Neural progenitor cell (in vitro differentiated cells): ENCODE measurements around the gene PSMB3. TPM values are rescaled to one million over a fixed set of nuclear protein-coding genes. Genes with fewer than 3 reads are reported as not detected.
"Not testable (repeated sequence)": the region's sequence is repeated elsewhere in the genome, so short reads cannot be mapped to it uniquely, and the experiment has no call there.

Experiments
- DNase-seq: peaks from one replicate; pipeline ENCODE4 v3.0.0-alpha.2; 2016; ENCODE audit warnings: low spot score
- H2AFZ ChIP-seq: fragments of 200-600 bp; sonication (generic); replicated peaks from 2 replicates; pipeline ENCODE4 v1.6.1; 2016; ENCODE audit warnings: antibody characterized with exemption
- H3F3A ChIP-seq: fragments of 200-600 bp; sonication (generic); 2 replicates; pipeline ENCODE4 v1.6.1; 2016; ENCODE audit warnings: antibody characterized with exemption, low read depth
- H3K27ac ChIP-seq: fragments of 200-600 bp; sonication (generic); 2 replicates; pipeline ENCODE4 v1.5.1; 2016; ENCODE audit warnings: mild to moderate bottlenecking
- H3K27me3 ChIP-seq: fragments of 200-600 bp; sonication (generic); 2 replicates; pipeline ENCODE4 v1.6.1; 2016; ENCODE audit warnings: mild to moderate bottlenecking, moderate library complexity
- H3K36me3 ChIP-seq: fragments of 200-600 bp; sonication (generic); 2 replicates; pipeline ENCODE4 v1.5.1; 2016
- H3K4me1 ChIP-seq: fragments of 200-600 bp; sonication (generic); 2 replicates; pipeline ENCODE4 v1.6.1; 2016; ENCODE audit warnings: mixed run types
- H3K4me2 ChIP-seq: fragments of 200-600 bp; sonication (generic); 2 replicates; pipeline ENCODE4 v1.6.1; 2016
- H3K4me3 ChIP-seq: fragments of 200-600 bp; sonication (generic); 2 replicates; pipeline ENCODE4 v1.5.1; 2016
- H3K79me2 ChIP-seq: fragments of 200-600 bp; sonication (generic); 2 replicates; pipeline ENCODE4 v1.6.1; 2016; ENCODE audit warnings: low read depth
- H3K9ac ChIP-seq: fragments of 200-600 bp; sonication (generic); 2 replicates; pipeline ENCODE4 v1.6.1; 2016
- H3K9me3 ChIP-seq: fragments of 200-600 bp; sonication (generic); 2 replicates; pipeline ENCODE4 v1.5.1; 2016; ENCODE audit warnings: low read depth
- H4K20me1 ChIP-seq: fragments of 200-600 bp; sonication (generic); 2 replicates; pipeline ENCODE4 v1.6.1; 2016; ENCODE audit warnings: low read depth
- H3K27ac Mint-ChIP-seq: 3 replicates; pipeline ENCODE4 v1.8.0; 2021; ENCODE audit warnings: mixed read lengths
- H3K27me3 Mint-ChIP-seq: 2 replicates; pipeline ENCODE4 v1.8.0; 2022; ENCODE audit warnings: low read depth, mild to moderate bottlenecking, inconsistent platforms, moderate library complexity, mixed read lengths; ENCODE audit not compliant: insufficient read depth
- H3K36me3 Mint-ChIP-seq: 3 replicates; pipeline ENCODE4 v1.8.0; 2021; ENCODE audit warnings: mixed read lengths
- H3K4me1 Mint-ChIP-seq: 3 replicates; pipeline ENCODE4 v1.8.0; 2021; ENCODE audit warnings: mixed read lengths
- H3K4me3 Mint-ChIP-seq: 3 replicates; pipeline ENCODE4 v1.8.0; 2021; ENCODE audit warnings: mild to moderate bottlenecking, moderate library complexity, mixed read lengths
- H3K9me3 Mint-ChIP-seq: 3 replicates; pipeline ENCODE4 v1.8.0; 2020; ENCODE audit warnings: mixed read lengths
- EZH2 ChIP-seq: fragments of 200-600 bp; sonication (generic); IDR thresholded peaks from 2 replicates; pipeline ENCODE4 v1.6.1; 2017; ENCODE audit warnings: antibody characterized with exemption, mild to moderate bottlenecking, moderate library complexity
- EZH2phosphoT487 ChIP-seq: fragments of 200-600 bp; sonication (generic); IDR thresholded peaks from 2 replicates; pipeline ENCODE4 v1.6.1; 2017; ENCODE audit warnings: antibody characterized with exemption
- total RNA-seq: library from RNA; depleted of rRNA; stranded (reverse); fragments of >200 nt; gene quantifications from 2 replicates; pipeline ENCODE4 v1.2.3, GENCODE V29; 2015; ENCODE audit warnings: low replicate concordance
- TF ChIP-seq, protein P1 (sequence below): fragments of 200-600 bp; sonication (generic); IDR thresholded peaks from 2 replicates; pipeline ENCODE4 v1.5.1; 2017; ENCODE audit warnings: antibody characterized with exemption, mild to moderate bottlenecking

The PSMB3 gene
- total RNA-seq, 1 donor from 2014 or later: 127 TPM

DNA sequence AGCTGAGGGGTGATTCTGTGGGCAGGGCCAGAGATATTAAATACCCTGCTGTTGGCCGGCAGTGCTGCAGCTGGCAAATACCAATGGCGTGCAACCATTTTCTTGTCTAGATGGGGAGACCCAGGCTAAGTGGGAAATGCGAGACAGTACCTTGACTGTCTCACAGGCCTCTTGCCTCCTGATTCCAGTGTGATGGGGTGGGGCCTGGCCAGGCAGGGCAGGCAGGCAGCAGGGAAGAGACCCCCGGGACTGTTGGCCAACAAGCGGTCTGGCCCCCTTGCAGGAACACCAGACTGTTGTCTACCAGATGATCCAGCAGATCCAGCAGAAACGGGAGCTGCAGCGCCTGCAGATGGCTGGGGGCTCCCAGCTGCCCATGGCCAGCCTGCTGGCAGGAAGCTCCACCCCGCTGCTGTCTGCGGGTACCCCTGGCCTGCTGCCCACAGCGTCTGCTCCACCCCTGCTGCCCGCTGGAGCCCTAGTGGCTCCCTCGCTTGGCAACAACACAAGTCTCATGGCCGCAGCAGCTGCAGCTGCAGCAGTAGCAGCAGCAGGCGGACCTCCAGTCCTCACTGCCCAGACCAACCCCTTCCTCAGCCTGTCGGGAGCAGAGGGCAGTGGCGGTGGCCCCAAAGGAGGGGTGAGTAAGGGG is 28.1 kb upstream of the PSMB3 start:
- Histone ChIP-seq H3K9me3 (no peaks in the 10 kb centered on the region), H4K20me1 (peaks cover 25% of the 10 kb centered on the region), H3F3A (peaks cover 21% of the 10 kb centered on the region), H3K27ac (no peak overlapping the region), H3K4me2 (no peak overlapping the region), H3K36me3 (no peaks in the 10 kb centered on the region), H3K27me3 (peaks cover 36% of the 10 kb centered on the region), H2AFZ (no peak overlapping the region), H3K9ac (no peak overlapping the region), H3K4me3 (no peak overlapping the region), H3K79me2 (no peaks in the 10 kb centered on the region), H3K4me1 (peaks cover 7% of the 10 kb centered on the region)
- peaks cover 14% of the 10 kb centered on the region for H3K36me3 Mint-ChIP-seq
- H3K27me3 Mint-ChIP-seq: peaks cover 5% of the 10 kb centered on the region
- no peak for DNase-seq
- no peak overlapping the region for H3K4me3 Mint-ChIP-seq
- peaks cover 23% of the 10 kb centered on the region for H3K4me1 Mint-ChIP-seq
- no peak for TF ChIP-seq EZH2
- TF ChIP-seq, protein P1, sequence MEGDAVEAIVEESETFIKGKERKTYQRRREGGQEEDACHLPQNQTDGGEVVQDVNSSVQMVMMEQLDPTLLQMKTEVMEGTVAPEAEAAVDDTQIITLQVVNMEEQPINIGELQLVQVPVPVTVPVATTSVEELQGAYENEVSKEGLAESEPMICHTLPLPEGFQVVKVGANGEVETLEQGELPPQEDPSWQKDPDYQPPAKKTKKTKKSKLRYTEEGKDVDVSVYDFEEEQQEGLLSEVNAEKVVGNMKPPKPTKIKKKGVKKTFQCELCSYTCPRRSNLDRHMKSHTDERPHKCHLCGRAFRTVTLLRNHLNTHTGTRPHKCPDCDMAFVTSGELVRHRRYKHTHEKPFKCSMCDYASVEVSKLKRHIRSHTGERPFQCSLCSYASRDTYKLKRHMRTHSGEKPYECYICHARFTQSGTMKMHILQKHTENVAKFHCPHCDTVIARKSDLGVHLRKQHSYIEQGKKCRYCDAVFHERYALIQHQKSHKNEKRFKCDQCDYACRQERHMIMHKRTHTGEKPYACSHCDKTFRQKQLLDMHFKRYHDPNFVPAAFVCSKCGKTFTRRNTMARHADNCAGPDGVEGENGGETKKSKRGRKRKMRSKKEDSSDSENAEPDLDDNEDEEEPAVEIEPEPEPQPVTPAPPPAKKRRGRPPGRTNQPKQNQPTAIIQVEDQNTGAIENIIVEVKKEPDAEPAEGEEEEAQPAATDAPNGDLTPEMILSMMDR: no peak
- no peak for TF ChIP-seq EZH2phosphoT487
- no peaks in the 10 kb centered on the region for H3K9me3 Mint-ChIP-seq
- H3K27ac Mint-ChIP-seq: no peak overlapping the region

GRCh38 chr17:38725066-38725465 is 27.5 kb upstream of the PSMB3 start:
- Histone ChIP-seq H3K9me3 (no peaks in the 10 kb centered on the region), H3K4me1 (peaks cover 5% of the 10 kb centered on the region), H4K20me1 (peaks cover 20% of the 10 kb centered on the region), H3K9ac (no peak overlapping the region), H3F3A (peaks cover 23% of the 10 kb centered on the region), H3K4me2 (no peak overlapping the region), H3K79me2 (no peaks in the 10 kb centered on the region), H2AFZ (no peak overlapping the region), H3K27ac (no peak overlapping the region), H3K27me3 (peaks cover 34% of the 10 kb centered on the region), H3K4me3 (no peak overlapping the region), H3K36me3 (no peaks in the 10 kb centered on the region)
- no peak for TF ChIP-seq EZH2phosphoT487
- TF ChIP-seq EZH2: no peak
- TF ChIP-seq, protein P1: no peak
- Mint-ChIP-seq H3K9me3 (no peaks in the 10 kb centered on the region), H3K36me3 (peaks cover 14% of the 10 kb centered on the region), H3K4me3 (no peak overlapping the region), H3K4me1 (peaks cover 23% of the 10 kb centered on the region), H3K27me3 (peaks cover 3% of the 10 kb centered on the region), H3K27ac (no peak overlapping the region)
- DNase-seq: no peak

DNA sequence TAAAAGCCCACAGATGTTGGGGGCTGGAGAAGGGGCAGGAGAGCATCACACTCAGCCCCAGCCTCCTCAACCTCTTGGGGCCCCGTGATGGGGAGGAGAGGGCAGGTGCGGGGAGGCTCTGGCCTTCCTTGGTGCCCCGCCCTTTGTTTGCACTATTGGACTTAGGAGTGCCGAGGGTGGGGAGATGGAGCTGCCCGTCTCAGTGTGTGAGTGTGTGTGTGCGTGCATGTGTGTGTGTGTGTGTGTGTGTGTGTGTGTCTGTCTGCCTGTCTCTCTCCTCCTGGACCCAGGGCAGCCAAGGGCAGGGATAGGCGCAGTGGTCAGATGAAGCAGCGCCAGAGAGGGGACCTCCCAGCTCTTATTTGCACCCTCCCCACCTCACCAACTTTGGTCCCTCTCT is 26.4 kb upstream of the PSMB3 start:
- not testable (repeated sequence) for H3K4me2 ChIP-seq, H3K79me2 ChIP-seq, H3K9me3 ChIP-seq, H3K27me3 Mint-ChIP-seq, H3K4me3 ChIP-seq, H3K9me3 Mint-ChIP-seq, H3K4me1 ChIP-seq, H3K27ac ChIP-seq, H3K9ac ChIP-seq, H3K36me3 ChIP-seq, H2AFZ ChIP-seq, DNase-seq, H3K4me3 Mint-ChIP-seq
- peaks cover 21% of the 10 kb centered on the region for H4K20me1 ChIP-seq
- H3K36me3 Mint-ChIP-seq: peaks cover 11% of the 10 kb centered on the region
- peaks cover 23% of the 10 kb centered on the region for H3F3A ChIP-seq
- H3K4me1 Mint-ChIP-seq: peaks cover 20% of the 10 kb centered on the region
- H3K27ac Mint-ChIP-seq: peak overlapping the region; percentile 87
- peaks cover 23% of the 10 kb centered on the region for H3K27me3 ChIP-seq

DNA sequence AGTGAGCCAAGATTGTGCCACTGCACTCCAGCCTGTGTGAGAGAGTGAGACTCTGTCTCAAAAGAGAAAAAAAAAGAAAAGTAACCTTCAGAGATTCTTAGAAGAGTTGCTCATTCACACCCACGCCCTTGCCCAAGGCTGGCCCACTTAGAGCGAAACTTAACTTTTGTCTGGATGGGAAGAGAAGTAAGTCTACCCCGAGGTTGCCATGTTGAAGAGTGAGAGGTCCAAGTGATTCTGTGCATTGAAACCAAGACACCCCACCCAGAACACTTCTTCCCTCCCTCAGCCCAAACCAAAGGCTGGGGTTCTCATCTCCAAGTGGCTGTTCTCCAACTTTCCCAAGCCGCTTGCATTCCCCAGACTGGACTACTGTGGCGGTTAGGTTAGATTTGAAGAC is 24.8 kb upstream of the PSMB3 start:
- H3K36me3 Mint-ChIP-seq: peaks cover 11% of the 10 kb centered on the region
- H3K4me3 Mint-ChIP-seq: no peak overlapping the region
- H3K27ac Mint-ChIP-seq: no peak overlapping the region
- TF ChIP-seq EZH2: no peak
- TF ChIP-seq EZH2phosphoT487: no peak
- TF ChIP-seq, protein P1: no peak
- Histone ChIP-seq H3K9me3 (no peaks in the 10 kb centered on the region), H3F3A (peaks cover 33% of the 10 kb centered on the region), H3K27ac (no peak overlapping the region), H3K9ac (no peak overlapping the region), H3K4me3 (no peak overlapping the region), H3K79me2 (no peaks in the 10 kb centered on the region), H4K20me1 (peaks cover 25% of the 10 kb centered on the region), H3K4me1 (peaks cover 5% of the 10 kb centered on the region), H3K4me2 (no peak overlapping the region), H2AFZ (no peak overlapping the region), H3K36me3 (no peaks in the 10 kb centered on the region), H3K27me3 (peaks cover 13% of the 10 kb centered on the region)
- H3K9me3 Mint-ChIP-seq: no peaks in the 10 kb centered on the region
- peaks cover 19% of the 10 kb centered on the region for H3K4me1 Mint-ChIP-seq
- DNase-seq: no peak
- H3K27me3 Mint-ChIP-seq: peaks cover 7% of the 10 kb centered on the region
